Ovary (tissue), 9 donors: ENCODE data around the gene PNPLA2. TPM values are rescaled to one million over a fixed set of nuclear protein-coding genes. Genes with fewer than 3 reads are reported as not detected.

ENCODE experiments used
- DNase-seq, 5 donors: peaks; one replicate each; pipeline ENCODE4 v3.0.0-alpha.2; 2019 to 2020
- H3K27ac ChIP-seq, 2 donors: fragments of 200-600 bp; one replicate each; pipeline versions ENCODE4 v1.5.1 to v1.8.0; 2019 to 2022
- H3K27me3 ChIP-seq: fragments of 200-600 bp; one replicate; pipeline ENCODE4 v1.8.0; 2022
- H3K36me3 ChIP-seq: fragments of 200-600 bp; sonication (generic); one replicate; pipeline ENCODE4 v1.5.1; 2019
- H3K4me1 ChIP-seq: one replicate; pipeline ENCODE4 v1.8.1; 2013; ENCODE audit warnings: mild to moderate bottlenecking, moderate library complexity; ENCODE audit not compliant: insufficient read depth
- H3K4me3 ChIP-seq: fragments of 200-600 bp; sonication (generic); one replicate; pipeline ENCODE4 v1.5.1; 2017
- H3K9me3 ChIP-seq, 2 donors: fragments of 200-600 bp in 1 of 2; sonication (generic) in 1 of 2; one replicate each; pipeline versions ENCODE4 v1.5.1 to v1.8.1; 2013 to 2019; ENCODE audit warnings: mild to moderate bottlenecking in 1 of 2, moderate library complexity in 1 of 2
- CTCF ChIP-seq, 3 donors: fragments of 450-650 bp in 2 of 3; fragments of 200-600 bp in 1 of 3; IDR thresholded peaks; one replicate each; pipeline versions ENCODE4 v1.5.1 to v1.8.0; 2016 to 2022; ENCODE audit warnings: antibody characterized with exemption in 3 of 3, mild to moderate bottlenecking in 1 of 3
- EP300 ChIP-seq: sonication (generic); formaldehyde crosslinking; IDR thresholded peaks from one replicate; pipeline ENCODE4 v1.6.1; 2017; ENCODE audit warnings: antibody characterized with exemption
- POLR2A ChIP-seq: fragments of 450-650 bp; IDR thresholded peaks from one replicate; pipeline ENCODE4 v1.6.1; 2017; ENCODE audit warnings: antibody characterized with exemption, mild to moderate bottlenecking, moderate library complexity
- WGBS, 3 donors: extraction: QIAGEN DNeasy Blood & Tissue Kit in 1 of 3; methylation state at CpG; one replicate each; pipeline versions ENCODE4 v1.1.5 to v1.1.7; 2013 to 2017; 5-methylcytosine and 5-hydroxymethylcytosine counted together
- intact Hi-C, 4 donors: fragments of 100-400 bp; cut with DNase I; formaldehyde crosslinking; loops; one replicate each; pipeline versions ENCODE4 v1.11.0 to v1.15.1; 2022 to 2023
- polyA plus RNA-seq, 2 donors: library from polyadenylated mRNA; stranded (reverse); fragments of 200-250 nt in 1 of 2; fragments of 350-450 nt in 1 of 2; fragmentation: Illumina TruSeq in 1 of 2; extraction: RNeasy Lipid Tissue Mini Kit (QIAGEN cat#74804) in 1 of 2; gene quantifications; one replicate each; pipeline ENCODE4 v1.2.3, GENCODE V29; 2013 to 2014
- total RNA-seq, 7 donors: library from RNA; depleted of rRNA in 2 of 7; stranded (reverse); fragments of >200 nt in 2 of 7; fragmentation: NEBNext Ultra II Directional in 3 of 7; extraction: Animal tissue kit (Norgen Biotek cat#: 25700) in 3 of 7; gene quantifications; one replicate each; pipeline versions ENCODE4 v1.1.0 to v1.2.4, GENCODE V29; 2016 to 2023
- donor health status: DM: no; HTN: no; CAD: no; lungs with moderate emphysema.
- donor health status: DM: no; HTN: no; CAD: no.
- donor health status: Bipolar disorder and iron deficiency.
- donor health status: DM: yes; HTN: yes; CAD: no.
- donor health status: DM: no; HTN: no; CAD: no.
- donor health status: DM: yes; HTN: yes; CAD: no.

PNPLA2 gene
- total and polyA plus RNA-seq, 9 donors = 12.9 to 98.2 (median 83.0) TPM

- Histone ChIP-seq H3K27ac (peak within 1 kb of the TSS; percentile 34 to 73), H3K4me1 (peaks cover 13% of the 10 kb centered on the region), H3K4me3 (peak within 1 kb of the TSS; percentile 71), H3K36me3 (no peaks in the 10 kb centered on the region), H3K9me3 (no peaks in the 10 kb centered on the region), H3K27me3 (no peaks in the 10 kb centered on the region)
- TF ChIP-seq CTCF (IDR thresholded peaks at IDR 0.05) (peak; percentile 64 to 95 (median 94)), POLR2A (no peak)
- intact Hi-C loops = no loop called here
- DNase-seq = peak; percentile 71 to 89 (median 82)
- 3 to 5% (median 4%) methylated on average over 37 to 69 of the region's 69 CpGs for WGBS, 3 donors
Measured at GRCh38 chr11:798093-798713, 20.5 kb upstream of the PNPLA2 start, which contains the start of gene SLC25A22. Gene SLC25A22 (minus strand): TSS chr11:798281. CDS start chr11:795006, 3,275 bp downstream.

- peaks cover 20% of the 10 kb centered on the region for H3K4me1 ChIP-seq
- no peak overlapping the region for H3K27ac ChIP-seq
- no peak for DNase-seq
- H3K9me3 ChIP-seq = no peaks in the 10 kb centered on the region
- no peak overlapping the region for H3K4me3 ChIP-seq
- intact Hi-C loops = no loop called here
- WGBS, 3 donors = 88 to 91% (median 90%) methylated on average over 31 to 32 of the region's 32 CpGs
- no peak for TF ChIP-seq POLR2A
- TF ChIP-seq EP300 = no peak
- no peak for TF ChIP-seq CTCF (IDR thresholded peaks at IDR 0.05)
- H3K36me3 ChIP-seq = no peaks in the 10 kb centered on the region
- no peaks in the 10 kb centered on the region for H3K27me3 ChIP-seq
Measured at GRCh38 chr11:799641-800316, 18.9 kb upstream of the PNPLA2 start.

- no peaks in the 10 kb centered on the region for H3K9me3 ChIP-seq
- 90 to 91% (median 90%) methylated on average over 30 of the region's 30 CpGs for WGBS, 3 donors
- no peak overlapping the region for H3K4me3 ChIP-seq
- H3K36me3 ChIP-seq = no peaks in the 10 kb centered on the region
- H3K4me1 ChIP-seq = peaks cover 14% of the 10 kb centered on the region
- H3K27me3 ChIP-seq = no peaks in the 10 kb centered on the region
- TF ChIP-seq POLR2A (no peak), CTCF (IDR thresholded peaks at IDR 0.05) (no peak), EP300 (no peak)
- intact Hi-C loops = no loop called here
- H3K27ac ChIP-seq = no peak overlapping the region
- no peak for DNase-seq
Measured at GRCh38 chr11:800473-800872, 18.2 kb upstream of the PNPLA2 start.

GRCh38 chr11:801097-801780, 17.5 kb upstream of the PNPLA2 start:
- 88 to 90% (median 90%) methylated on average over 19 to 20 of the region's 20 CpGs for WGBS, 3 donors
- DNase-seq = no peak
- intact Hi-C loops = no loop called here
- Histone ChIP-seq H3K4me3 (no peak overlapping the region), H3K9me3 (no peaks in the 10 kb centered on the region), H3K4me1 (peaks cover 13% of the 10 kb centered on the region), H3K27ac (no peak overlapping the region), H3K36me3 (no peaks in the 10 kb centered on the region), H3K27me3 (no peaks in the 10 kb centered on the region)
- TF ChIP-seq POLR2A (no peak), CTCF (IDR thresholded peaks at IDR 0.05) (no peak), EP300 (no peak)
